ENCODE measurements around the gene OR4D11.
"Not testable (repeated sequence)": the region's sequence is repeated elsewhere in the genome, so short reads cannot be mapped to it uniquely, and the experiment has no call there.

DNA sequence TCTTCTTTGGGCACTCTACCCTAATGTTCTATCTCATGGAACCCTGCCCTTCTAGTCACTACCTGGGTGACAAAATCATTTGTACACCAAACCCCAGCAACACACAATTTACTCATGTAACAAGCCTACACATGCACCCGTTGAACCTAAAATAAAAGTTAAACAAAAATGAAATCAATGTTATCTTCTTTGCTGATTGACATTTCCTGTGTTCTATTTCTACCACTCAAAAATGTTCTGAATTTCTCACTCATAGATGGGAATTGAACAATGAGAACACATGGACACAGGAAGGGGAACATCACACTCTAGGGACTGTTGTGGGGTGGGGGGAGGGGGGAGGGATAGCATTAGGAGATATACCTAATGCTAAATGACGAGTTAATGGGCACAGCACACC lies 16.8 kb downstream of the OR4D11 start:
- TF ChIP-seq, protein P1, sequence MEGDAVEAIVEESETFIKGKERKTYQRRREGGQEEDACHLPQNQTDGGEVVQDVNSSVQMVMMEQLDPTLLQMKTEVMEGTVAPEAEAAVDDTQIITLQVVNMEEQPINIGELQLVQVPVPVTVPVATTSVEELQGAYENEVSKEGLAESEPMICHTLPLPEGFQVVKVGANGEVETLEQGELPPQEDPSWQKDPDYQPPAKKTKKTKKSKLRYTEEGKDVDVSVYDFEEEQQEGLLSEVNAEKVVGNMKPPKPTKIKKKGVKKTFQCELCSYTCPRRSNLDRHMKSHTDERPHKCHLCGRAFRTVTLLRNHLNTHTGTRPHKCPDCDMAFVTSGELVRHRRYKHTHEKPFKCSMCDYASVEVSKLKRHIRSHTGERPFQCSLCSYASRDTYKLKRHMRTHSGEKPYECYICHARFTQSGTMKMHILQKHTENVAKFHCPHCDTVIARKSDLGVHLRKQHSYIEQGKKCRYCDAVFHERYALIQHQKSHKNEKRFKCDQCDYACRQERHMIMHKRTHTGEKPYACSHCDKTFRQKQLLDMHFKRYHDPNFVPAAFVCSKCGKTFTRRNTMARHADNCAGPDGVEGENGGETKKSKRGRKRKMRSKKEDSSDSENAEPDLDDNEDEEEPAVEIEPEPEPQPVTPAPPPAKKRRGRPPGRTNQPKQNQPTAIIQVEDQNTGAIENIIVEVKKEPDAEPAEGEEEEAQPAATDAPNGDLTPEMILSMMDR (conservative IDR thresholded peaks at IDR 0.05; ENCODE audit: low read length): not testable (repeated sequence)
- TF ChIP-seq EZH2phosphoT487 (IDR thresholded peaks at IDR 0.05; ENCODE audit: borderline replicate concordance): not testable (repeated sequence)
